GM23338 (cell line): ENCODE measurements around the gene EIF3K. TPM values are rescaled to one million over a fixed set of nuclear protein-coding genes. Genes with fewer than 3 reads are reported as not detected.

Experiments
- ATAC-seq: fragments of 200-7000 bp; cut with Tn5 transposase; 3 replicates; pipeline ENCODE4 v1.9.1; 2020
- DNase-seq: peaks from one replicate; pipeline ENCODE4 v3.0.0-alpha.2; 2015; ENCODE audit warnings: low spot score
- H2AFZ ChIP-seq: fragments of 200-600 bp; sonication (generic); 2 replicates; pipeline ENCODE4 v1.8.0; 2016; ENCODE audit warnings: antibody characterized with exemption, mild to moderate bottlenecking, moderate library complexity
- H3F3A ChIP-seq: fragments of 200-600 bp; sonication (generic); replicated peaks from 2 replicates; pipeline ENCODE4 v1.8.0; 2017; ENCODE audit warnings: antibody characterized with exemption, mixed run types, low read depth
- H3K27ac ChIP-seq: fragments of 200-600 bp; sonication (generic); 2 replicates; pipeline ENCODE4 v1.6.1; 2016; ENCODE audit warnings: low read depth
- H3K27me3 ChIP-seq: fragments of 200-600 bp; sonication (generic); 2 replicates; pipeline ENCODE4 v1.8.0; 2016; ENCODE audit warnings: mild to moderate bottlenecking, mixed run types, moderate library complexity; ENCODE audit not compliant: insufficient read depth
- H3K36me3 ChIP-seq: fragments of 200-600 bp; sonication (generic); 2 replicates; pipeline ENCODE4 v1.8.0; 2016; ENCODE audit warnings: mild to moderate bottlenecking; ENCODE audit not compliant: insufficient read depth
- H3K4me1 ChIP-seq: fragments of 200-600 bp; sonication (generic); 2 replicates; pipeline ENCODE4 v1.8.0; 2016; ENCODE audit warnings: mild to moderate bottlenecking, moderate library complexity; ENCODE audit not compliant: insufficient read depth
- H3K4me2 ChIP-seq: fragments of 200-600 bp; sonication (generic); 2 replicates; pipeline ENCODE4 v1.7.1; 2017; ENCODE audit warnings: mixed run types
- H3K4me3 ChIP-seq: fragments of 200-600 bp; sonication (generic); 2 replicates; pipeline ENCODE4 v1.6.1; 2016; ENCODE audit warnings: mixed run types
- H3K79me2 ChIP-seq: fragments of 200-600 bp; sonication (generic); replicated peaks from 2 replicates; pipeline ENCODE4 v1.8.0; 2017; ENCODE audit warnings: mild to moderate bottlenecking; ENCODE audit not compliant: insufficient read depth
- H3K9me2 ChIP-seq: fragments of 200-600 bp; sonication (generic); 2 replicates; pipeline ENCODE4 v1.8.0; 2017; ENCODE audit not compliant: insufficient read depth
- H4K20me1 ChIP-seq: fragments of 200-600 bp; sonication (generic); replicated peaks from 2 replicates; pipeline ENCODE4 v1.8.0; 2017; ENCODE audit warnings: mild to moderate bottlenecking; ENCODE audit not compliant: insufficient read depth
- H3K27ac Mint-ChIP-seq: 2 replicates; pipeline ENCODE4 v1.8.0; 2020; ENCODE audit warnings: inconsistent platforms, mild to moderate bottlenecking, moderate library complexity, mixed read lengths
- H3K27me3 Mint-ChIP-seq: 3 replicates; pipeline ENCODE4 v1.8.0; 2022; ENCODE audit warnings: low read depth, mild to moderate bottlenecking, moderate library complexity, mixed read lengths, inconsistent platforms; ENCODE audit not compliant: insufficient read depth, poor library complexity
- H3K36me3 Mint-ChIP-seq: 3 replicates; pipeline ENCODE4 v1.8.0; 2021; ENCODE audit warnings: low read depth, mild to moderate bottlenecking, inconsistent platforms, moderate library complexity, mixed read lengths
- H3K4me1 Mint-ChIP-seq: 3 replicates; pipeline ENCODE4 v1.8.0; 2020; ENCODE audit warnings: mild to moderate bottlenecking, inconsistent platforms, mixed read lengths
- H3K4me3 Mint-ChIP-seq: 3 replicates; pipeline ENCODE4 v1.8.0; 2021; ENCODE audit warnings: moderate library complexity, mild to moderate bottlenecking, inconsistent platforms, mixed read lengths
- H3K9me3 Mint-ChIP-seq: 3 replicates; pipeline ENCODE4 v1.8.0; 2020; ENCODE audit warnings: moderate library complexity, mild to moderate bottlenecking, inconsistent platforms, mixed read lengths
- CREB1 ChIP-seq: fragments of 250-450 bp; sonication (Bioruptor Pico); IDR thresholded peaks from 2 replicates; pipeline ENCODE4 v1.5.0; 2020; ENCODE audit warnings: low read depth, mild to moderate bottlenecking, moderate library complexity
- EZH2 ChIP-seq: fragments of 200-600 bp; sonication (generic); IDR thresholded peaks from one replicate; pipeline ENCODE4 v1.8.0; 2017; ENCODE audit warnings: antibody characterized with exemption, mild to moderate bottlenecking, low read depth; ENCODE audit not compliant: unreplicated experiment
- NANOG ChIP-seq: IDR thresholded peaks from 2 replicates; pipeline ENCODE4 v1.6.1; 2016; ENCODE audit warnings: antibody characterized with exemption, borderline replicate concordance
- POLR2AphosphoS5 ChIP-seq: IDR thresholded peaks from 2 replicates; pipeline ENCODE4 v1.6.1; 2016; ENCODE audit warnings: antibody characterized with exemption, low read depth
- ZNF114 ChIP-seq: fragments of 250-450 bp; sonication (Bioruptor Pico); IDR thresholded peaks from 2 replicates; pipeline ENCODE4 v1.5.0; 2020; ENCODE audit warnings: mild to moderate bottlenecking, moderate library complexity
- ZNF331 ChIP-seq: fragments of 250-450 bp; sonication (Bioruptor Pico); IDR thresholded peaks from 2 replicates; pipeline ENCODE4 v1.5.0; 2020; ENCODE audit warnings: low read depth, mild to moderate bottlenecking, moderate library complexity
- polyA plus RNA-seq: library from polyadenylated mRNA; unstranded; fragments of >200 nt; fragmentation: Nextera tagmentation; extraction: Ambion mirVana; gene quantifications from 2 replicates; pipeline ENCODE4 v1.2.1, GENCODE V29; 2016
- total RNA-seq: library from RNA; depleted of rRNA; stranded (reverse); fragments of >200 nt; shearing (Covaris generic); gene quantifications from 2 replicates; pipeline ENCODE4 v1.2.3, GENCODE V29; 2014
- TF ChIP-seq, protein P1 (sequence below): IDR thresholded peaks from 2 replicates; pipeline ENCODE4 v1.6.1; 2016; ENCODE audit warnings: antibody characterized with exemption
- TF ChIP-seq, protein P2 (sequence below), 2 experiments: fragments of 200-600 bp in 1 of 2; sonication (generic) in 1 of 2; conservative IDR thresholded peaks; 2 replicates each; pipeline versions ENCODE4 v1.5.1 to v1.6.1; 2016 to 2017; ENCODE audit warnings: antibody characterized with exemption in 2 of 2, low read depth in 2 of 2, mild to moderate bottlenecking in 2 of 2, moderate library complexity in 1 of 2
- TF ChIP-seq, protein P3 (sequence below): IDR thresholded peaks from one replicate; pipeline ENCODE4 v1.6.1; 2018; ENCODE audit warnings: antibody characterized with exemption; ENCODE audit not compliant: unreplicated experiment
- TF ChIP-seq, protein P4 (sequence below): fragments of 250-450 bp; sonication (Bioruptor Pico); IDR thresholded peaks from 2 replicates; pipeline ENCODE4 v1.5.0; 2020; ENCODE audit warnings: mild to moderate bottlenecking, moderate library complexity

The EIF3K gene
- total and polyA plus RNA-seq, 2 experiments from 2014 or later: 226 to 509 TPM

DNA sequence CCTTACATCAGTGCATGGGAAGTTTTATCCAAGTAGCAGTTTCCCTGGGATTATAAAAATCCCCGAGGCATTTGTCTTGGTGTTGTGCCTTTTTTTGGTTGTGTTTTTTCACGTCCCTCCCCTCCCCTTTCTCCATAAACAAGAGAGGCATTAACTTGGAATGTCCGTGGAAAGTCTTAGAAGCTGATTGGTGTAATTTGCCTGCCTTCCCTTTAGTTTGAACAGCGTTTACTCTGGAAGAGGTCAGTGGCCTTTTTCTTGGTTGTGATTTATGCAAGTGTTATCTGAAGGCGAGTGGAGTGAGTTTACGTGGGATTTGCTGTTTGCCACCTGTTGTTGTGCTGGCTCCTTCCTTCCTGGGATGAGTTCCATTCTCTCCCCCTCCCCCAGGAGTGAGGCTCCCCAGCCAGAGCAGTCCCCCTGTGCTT lies 35.7 kb downstream of the EIF3K start (continued):
- no peak for TF ChIP-seq ZNF114
- TF ChIP-seq CREB1 (CRISPR knock-in tag): no peak
- TF ChIP-seq, protein P1, sequence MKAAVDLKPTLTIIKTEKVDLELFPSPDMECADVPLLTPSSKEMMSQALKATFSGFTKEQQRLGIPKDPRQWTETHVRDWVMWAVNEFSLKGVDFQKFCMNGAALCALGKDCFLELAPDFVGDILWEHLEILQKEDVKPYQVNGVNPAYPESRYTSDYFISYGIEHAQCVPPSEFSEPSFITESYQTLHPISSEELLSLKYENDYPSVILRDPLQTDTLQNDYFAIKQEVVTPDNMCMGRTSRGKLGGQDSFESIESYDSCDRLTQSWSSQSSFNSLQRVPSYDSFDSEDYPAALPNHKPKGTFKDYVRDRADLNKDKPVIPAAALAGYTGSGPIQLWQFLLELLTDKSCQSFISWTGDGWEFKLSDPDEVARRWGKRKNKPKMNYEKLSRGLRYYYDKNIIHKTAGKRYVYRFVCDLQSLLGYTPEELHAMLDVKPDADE: no peak
- no peak for TF ChIP-seq EZH2

DNA sequence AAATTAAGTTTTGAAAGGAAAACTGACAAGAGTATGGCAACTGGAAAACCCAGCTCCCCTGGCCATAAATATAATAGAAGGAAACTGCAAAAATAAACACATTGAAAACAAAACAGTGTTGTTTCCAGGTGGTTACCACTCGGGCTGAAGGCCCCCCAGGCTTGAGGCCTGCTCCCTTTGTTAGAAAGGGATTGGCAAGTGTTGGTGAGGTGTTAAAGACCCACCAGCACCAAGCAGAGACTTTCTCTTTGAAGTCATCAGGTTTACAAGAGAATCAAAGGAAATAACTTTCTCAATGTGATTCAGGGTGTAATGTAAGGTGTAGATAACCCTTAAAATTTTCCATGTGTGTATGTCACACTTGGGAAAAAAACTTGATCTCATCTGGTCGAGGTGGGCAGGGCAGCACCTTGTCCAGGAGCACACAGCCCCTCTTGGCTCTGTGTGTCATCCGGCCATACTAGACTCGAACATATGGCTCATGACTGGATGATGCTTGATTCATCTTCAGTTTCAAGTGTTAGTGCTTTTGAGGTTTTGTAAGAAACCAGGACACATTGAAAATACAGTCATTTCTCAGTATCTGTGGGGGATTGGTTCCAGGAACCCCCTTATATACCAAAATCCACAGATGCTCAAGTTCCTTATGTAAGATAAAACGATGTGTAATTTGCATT lies 36.3 kb downstream of the EIF3K start:
- Mint-ChIP-seq H3K27me3 (peaks cover 8% of the 10 kb centered on the region), H3K4me1 (peaks cover 93% of the 10 kb centered on the region), H3K27ac (peak overlapping the region; percentile 89), H3K9me3 (no peaks in the 10 kb centered on the region), H3K4me3 (peak overlapping the region; percentile 46), H3K36me3 (peaks cover 34% of the 10 kb centered on the region)
- Histone ChIP-seq H3K4me3 (peak overlapping the region; percentile 32), H3K4me2 (peak overlapping the region; percentile 100), H3K79me2 (peaks cover 100% of the 10 kb centered on the region), H3K4me1 (peaks cover 93% of the 10 kb centered on the region), H2AFZ (no peak overlapping the region), H3K27ac (peak overlapping the region; percentile 57), H4K20me1 (peaks cover 86% of the 10 kb centered on the region), H3K36me3 (0 out of 2 replicates have a peak, but pooled peaks cover 4% of the 10 kb centered on the region), H3K27me3 (no peaks in the 10 kb centered on the region), H3K9me2 (no peaks in the 10 kb centered on the region), H3F3A (peaks cover 4% of the 10 kb centered on the region)
- no peak; the same call in 2 of the 3 replicates for ATAC-seq
- DNase-seq: no peak
- TF ChIP-seq, protein P2, sequence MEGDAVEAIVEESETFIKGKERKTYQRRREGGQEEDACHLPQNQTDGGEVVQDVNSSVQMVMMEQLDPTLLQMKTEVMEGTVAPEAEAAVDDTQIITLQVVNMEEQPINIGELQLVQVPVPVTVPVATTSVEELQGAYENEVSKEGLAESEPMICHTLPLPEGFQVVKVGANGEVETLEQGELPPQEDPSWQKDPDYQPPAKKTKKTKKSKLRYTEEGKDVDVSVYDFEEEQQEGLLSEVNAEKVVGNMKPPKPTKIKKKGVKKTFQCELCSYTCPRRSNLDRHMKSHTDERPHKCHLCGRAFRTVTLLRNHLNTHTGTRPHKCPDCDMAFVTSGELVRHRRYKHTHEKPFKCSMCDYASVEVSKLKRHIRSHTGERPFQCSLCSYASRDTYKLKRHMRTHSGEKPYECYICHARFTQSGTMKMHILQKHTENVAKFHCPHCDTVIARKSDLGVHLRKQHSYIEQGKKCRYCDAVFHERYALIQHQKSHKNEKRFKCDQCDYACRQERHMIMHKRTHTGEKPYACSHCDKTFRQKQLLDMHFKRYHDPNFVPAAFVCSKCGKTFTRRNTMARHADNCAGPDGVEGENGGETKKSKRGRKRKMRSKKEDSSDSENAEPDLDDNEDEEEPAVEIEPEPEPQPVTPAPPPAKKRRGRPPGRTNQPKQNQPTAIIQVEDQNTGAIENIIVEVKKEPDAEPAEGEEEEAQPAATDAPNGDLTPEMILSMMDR (conservative IDR thresholded peaks at IDR 0.05; ENCODE audit: low read depth in 2 of 2): no peak
- TF ChIP-seq ZNF331 (CRISPR knock-in tag): no peak
- TF ChIP-seq, protein P3, sequence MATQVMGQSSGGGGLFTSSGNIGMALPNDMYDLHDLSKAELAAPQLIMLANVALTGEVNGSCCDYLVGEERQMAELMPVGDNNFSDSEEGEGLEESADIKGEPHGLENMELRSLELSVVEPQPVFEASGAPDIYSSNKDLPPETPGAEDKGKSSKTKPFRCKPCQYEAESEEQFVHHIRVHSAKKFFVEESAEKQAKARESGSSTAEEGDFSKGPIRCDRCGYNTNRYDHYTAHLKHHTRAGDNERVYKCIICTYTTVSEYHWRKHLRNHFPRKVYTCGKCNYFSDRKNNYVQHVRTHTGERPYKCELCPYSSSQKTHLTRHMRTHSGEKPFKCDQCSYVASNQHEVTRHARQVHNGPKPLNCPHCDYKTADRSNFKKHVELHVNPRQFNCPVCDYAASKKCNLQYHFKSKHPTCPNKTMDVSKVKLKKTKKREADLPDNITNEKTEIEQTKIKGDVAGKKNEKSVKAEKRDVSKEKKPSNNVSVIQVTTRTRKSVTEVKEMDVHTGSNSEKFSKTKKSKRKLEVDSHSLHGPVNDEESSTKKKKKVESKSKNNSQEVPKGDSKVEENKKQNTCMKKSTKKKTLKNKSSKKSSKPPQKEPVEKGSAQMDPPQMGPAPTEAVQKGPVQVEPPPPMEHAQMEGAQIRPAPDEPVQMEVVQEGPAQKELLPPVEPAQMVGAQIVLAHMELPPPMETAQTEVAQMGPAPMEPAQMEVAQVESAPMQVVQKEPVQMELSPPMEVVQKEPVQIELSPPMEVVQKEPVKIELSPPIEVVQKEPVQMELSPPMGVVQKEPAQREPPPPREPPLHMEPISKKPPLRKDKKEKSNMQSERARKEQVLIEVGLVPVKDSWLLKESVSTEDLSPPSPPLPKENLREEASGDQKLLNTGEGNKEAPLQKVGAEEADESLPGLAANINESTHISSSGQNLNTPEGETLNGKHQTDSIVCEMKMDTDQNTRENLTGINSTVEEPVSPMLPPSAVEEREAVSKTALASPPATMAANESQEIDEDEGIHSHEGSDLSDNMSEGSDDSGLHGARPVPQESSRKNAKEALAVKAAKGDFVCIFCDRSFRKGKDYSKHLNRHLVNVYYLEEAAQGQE: no peak
- TF ChIP-seq, protein P4, sequence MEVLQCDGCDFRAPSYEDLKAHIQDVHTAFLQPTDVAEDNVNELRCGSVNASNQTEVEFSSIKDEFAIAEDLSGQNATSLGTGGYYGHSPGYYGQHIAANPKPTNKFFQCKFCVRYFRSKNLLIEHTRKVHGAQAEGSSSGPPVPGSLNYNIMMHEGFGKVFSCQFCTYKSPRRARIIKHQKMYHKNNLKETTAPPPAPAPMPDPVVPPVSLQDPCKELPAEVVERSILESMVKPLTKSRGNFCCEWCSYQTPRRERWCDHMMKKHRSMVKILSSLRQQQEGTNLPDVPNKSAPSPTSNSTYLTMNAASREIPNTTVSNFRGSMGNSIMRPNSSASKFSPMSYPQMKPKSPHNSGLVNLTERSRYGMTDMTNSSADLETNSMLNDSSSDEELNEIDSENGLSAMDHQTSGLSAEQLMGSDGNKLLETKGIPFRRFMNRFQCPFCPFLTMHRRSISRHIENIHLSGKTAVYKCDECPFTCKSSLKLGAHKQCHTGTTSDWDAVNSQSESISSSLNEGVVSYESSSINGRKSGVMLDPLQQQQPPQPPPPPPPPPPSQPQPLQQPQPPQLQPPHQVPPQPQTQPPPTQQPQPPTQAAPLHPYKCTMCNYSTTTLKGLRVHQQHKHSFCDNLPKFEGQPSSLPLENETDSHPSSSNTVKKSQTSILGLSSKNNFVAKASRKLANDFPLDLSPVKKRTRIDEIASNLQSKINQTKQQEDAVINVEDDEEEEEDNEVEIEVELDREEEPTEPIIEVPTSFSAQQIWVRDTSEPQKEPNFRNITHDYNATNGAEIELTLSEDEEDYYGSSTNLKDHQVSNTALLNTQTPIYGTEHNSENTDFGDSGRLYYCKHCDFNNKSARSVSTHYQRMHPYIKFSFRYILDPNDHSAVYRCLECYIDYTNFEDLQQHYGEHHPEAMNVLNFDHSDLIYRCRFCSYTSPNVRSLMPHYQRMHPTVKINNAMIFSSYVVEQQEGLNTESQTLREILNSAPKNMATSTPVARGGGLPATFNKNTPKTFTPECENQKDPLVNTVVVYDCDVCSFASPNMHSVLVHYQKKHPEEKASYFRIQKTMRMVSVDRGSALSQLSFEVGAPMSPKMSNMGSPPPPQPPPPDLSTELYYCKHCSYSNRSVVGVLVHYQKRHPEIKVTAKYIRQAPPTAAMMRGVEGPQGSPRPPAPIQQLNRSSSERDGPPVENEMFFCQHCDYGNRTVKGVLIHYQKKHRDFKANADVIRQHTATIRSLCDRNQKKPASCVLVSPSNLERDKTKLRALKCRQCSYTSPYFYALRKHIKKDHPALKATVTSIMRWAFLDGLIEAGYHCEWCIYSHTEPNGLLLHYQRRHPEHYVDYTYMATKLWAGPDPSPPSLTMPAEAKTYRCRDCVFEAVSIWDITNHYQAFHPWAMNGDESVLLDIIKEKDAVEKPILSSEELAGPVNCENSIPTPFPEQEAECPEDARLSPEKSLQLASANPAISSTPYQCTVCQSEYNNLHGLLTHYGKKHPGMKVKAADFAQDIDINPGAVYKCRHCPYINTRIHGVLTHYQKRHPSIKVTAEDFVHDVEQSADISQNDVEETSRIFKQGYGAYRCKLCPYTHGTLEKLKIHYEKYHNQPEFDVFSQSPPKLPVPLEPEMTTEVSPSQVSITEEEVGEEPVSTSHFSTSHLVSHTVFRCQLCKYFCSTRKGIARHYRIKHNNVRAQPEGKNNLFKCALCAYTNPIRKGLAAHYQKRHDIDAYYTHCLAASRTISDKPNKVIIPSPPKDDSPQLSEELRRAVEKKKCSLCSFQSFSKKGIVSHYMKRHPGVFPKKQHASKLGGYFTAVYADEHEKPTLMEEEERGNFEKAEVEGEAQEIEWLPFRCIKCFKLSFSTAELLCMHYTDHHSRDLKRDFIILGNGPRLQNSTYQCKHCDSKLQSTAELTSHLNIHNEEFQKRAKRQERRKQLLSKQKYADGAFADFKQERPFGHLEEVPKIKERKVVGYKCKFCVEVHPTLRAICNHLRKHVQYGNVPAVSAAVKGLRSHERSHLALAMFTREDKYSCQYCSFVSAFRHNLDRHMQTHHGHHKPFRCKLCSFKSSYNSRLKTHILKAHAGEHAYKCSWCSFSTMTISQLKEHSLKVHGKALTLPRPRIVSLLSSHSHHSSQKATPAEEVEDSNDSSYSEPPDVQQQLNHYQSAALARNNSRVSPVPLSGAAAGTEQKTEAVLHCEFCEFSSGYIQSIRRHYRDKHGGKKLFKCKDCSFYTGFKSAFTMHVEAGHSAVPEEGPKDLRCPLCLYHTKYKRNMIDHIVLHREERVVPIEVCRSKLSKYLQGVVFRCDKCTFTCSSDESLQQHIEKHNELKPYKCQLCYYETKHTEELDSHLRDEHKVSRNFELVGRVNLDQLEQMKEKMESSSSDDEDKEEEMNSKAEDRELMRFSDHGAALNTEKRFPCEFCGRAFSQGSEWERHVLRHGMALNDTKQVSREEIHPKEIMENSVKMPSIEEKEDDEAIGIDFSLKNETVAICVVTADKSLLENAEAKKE: no peak
- TF ChIP-seq ZNF114: no peak
- TF ChIP-seq EZH2: no peak
- TF ChIP-seq, protein P1: no peak
- TF ChIP-seq POLR2AphosphoS5: no peak
- TF ChIP-seq NANOG: no peak
